Measurements from ENCODE around the gene RPS16.

DNA sequence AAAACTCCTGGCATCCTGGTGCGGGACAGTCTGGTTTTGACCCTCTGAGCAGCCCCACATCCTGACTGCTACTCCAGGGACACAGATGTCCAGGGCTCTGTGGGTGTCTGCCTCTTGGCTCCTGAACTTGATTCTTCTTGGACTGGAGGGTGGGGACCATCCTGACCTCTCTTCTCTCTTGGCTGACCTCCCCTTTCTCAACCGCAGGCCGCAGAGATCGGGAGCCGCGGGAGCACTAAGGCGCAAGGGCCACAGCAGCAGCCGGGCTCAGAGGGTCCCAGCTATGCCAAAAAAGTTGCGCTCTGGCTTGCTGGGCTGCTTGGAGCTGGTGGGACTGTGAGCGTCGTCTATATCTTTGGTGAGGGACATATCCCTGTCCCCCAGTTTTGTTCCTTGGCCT, 45.9 kb upstream of the RPS16 start:
- no peak for TF ChIP-seq ZBTB33 (IDR thresholded peaks at IDR 0.05)
- TF ChIP-seq EGR1 (IDR thresholded peaks at IDR 0.05; ENCODE audit: low read depth in 2 of 2): no peak
- TF ChIP-seq, protein P1, sequence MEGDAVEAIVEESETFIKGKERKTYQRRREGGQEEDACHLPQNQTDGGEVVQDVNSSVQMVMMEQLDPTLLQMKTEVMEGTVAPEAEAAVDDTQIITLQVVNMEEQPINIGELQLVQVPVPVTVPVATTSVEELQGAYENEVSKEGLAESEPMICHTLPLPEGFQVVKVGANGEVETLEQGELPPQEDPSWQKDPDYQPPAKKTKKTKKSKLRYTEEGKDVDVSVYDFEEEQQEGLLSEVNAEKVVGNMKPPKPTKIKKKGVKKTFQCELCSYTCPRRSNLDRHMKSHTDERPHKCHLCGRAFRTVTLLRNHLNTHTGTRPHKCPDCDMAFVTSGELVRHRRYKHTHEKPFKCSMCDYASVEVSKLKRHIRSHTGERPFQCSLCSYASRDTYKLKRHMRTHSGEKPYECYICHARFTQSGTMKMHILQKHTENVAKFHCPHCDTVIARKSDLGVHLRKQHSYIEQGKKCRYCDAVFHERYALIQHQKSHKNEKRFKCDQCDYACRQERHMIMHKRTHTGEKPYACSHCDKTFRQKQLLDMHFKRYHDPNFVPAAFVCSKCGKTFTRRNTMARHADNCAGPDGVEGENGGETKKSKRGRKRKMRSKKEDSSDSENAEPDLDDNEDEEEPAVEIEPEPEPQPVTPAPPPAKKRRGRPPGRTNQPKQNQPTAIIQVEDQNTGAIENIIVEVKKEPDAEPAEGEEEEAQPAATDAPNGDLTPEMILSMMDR (IDR thresholded peaks at IDR 0.05; ENCODE audit: low read depth, low read length, missing input control): no peak
- TF ChIP-seq, protein P2, sequence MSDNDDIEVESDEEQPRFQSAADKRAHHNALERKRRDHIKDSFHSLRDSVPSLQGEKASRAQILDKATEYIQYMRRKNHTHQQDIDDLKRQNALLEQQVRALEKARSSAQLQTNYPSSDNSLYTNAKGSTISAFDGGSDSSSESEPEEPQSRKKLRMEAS (IDR thresholded peaks at IDR 0.05): no peak
- no peak for TF ChIP-seq JUND (IDR thresholded peaks at IDR 0.05)
- TF ChIP-seq REST (IDR thresholded peaks at IDR 0.05): no peak
- no peak for TF ChIP-seq RAD21 (IDR thresholded peaks at IDR 0.05)
- no peak for TF ChIP-seq FOXA1 (IDR thresholded peaks at IDR 0.05)

Data from liver (tissue), 3 donors.